Fibroblast of skin of scalp (primary cell): ENCODE results near the gene ADGB.
A peak's percentile ranks its signal among the peaks of the same experiment; 100 is the strongest.
"Not testable (repeated sequence)": the region's sequence is repeated elsewhere in the genome, so short reads cannot be mapped to it uniquely, and the experiment has no call there.

Experiments used
- DNase-seq: peaks from one replicate; pipeline ENCODE4 v3.0.0-alpha.2; 2013

The ADGB gene

GRCh38 chr6:146770275-146770964, 171.6 kb downstream of the ADGB start:
- DNase-seq, result no peak

GRCh38 chr6:146770965-146771735, 172.4 kb downstream of the ADGB start:
- no peak for DNase-seq

- no peak for DNase-seq
Measured at GRCh38 chr6:146775220-146775619, 176.4 kb downstream of the ADGB start.

GRCh38 chr6:146781836-146782235, 183.1 kb downstream of the ADGB start:
- DNase-seq, result no peak

- DNase-seq, result peak; percentile 47
Measured at GRCh38 chr6:146785001-146785585, 186.3 kb downstream of the ADGB start.

GRCh38 chr6:146787876-146788508, 189.2 kb downstream of the ADGB start:
- DNase-seq, result no peak

- DNase-seq, result no peak
Measured at GRCh38 chr6:146790561-146791091, 191.9 kb downstream of the ADGB start.

- no peak for DNase-seq
Measured at GRCh38 chr6:146791930-146792329, 193.2 kb downstream of the ADGB start.

GRCh38 chr6:146793218-146793617, 194.4 kb downstream of the ADGB start:
- DNase-seq, result not testable (repeated sequence)

GRCh38 chr6:146795479-146796133, 196.8 kb downstream of the ADGB start:
- DNase-seq, result no peak

- DNase-seq, result not testable (repeated sequence)
Measured at GRCh38 chr6:146803167-146803566, 204.4 kb downstream of the ADGB start.

GRCh38 chr6:146803601-146804000, 204.8 kb downstream of the ADGB start:
- DNase-seq, result no peak

- no peak for DNase-seq
Measured at GRCh38 chr6:146805546-146806325, 207.0 kb downstream of the ADGB start.

- not testable (repeated sequence) for DNase-seq
Measured at GRCh38 chr6:146809014-146809413, 210.2 kb downstream of the ADGB start.

GRCh38 chr6:146812811-146813321, 214.1 kb downstream of the ADGB start:
- peak; percentile 42 for DNase-seq

GRCh38 chr6:146813554-146813953, 214.8 kb downstream of the ADGB start:
- DNase-seq, result peak; percentile 16

GRCh38 chr6:146814148-146814750, 215.5 kb downstream of the ADGB start:
- no peak for DNase-seq

GRCh38 chr6:146815511-146816462, 217.0 kb downstream of the ADGB start:
- DNase-seq, result not testable (repeated sequence)

GRCh38 chr6:146819596-146820320, 221.0 kb downstream of the ADGB start:
- DNase-seq, result no peak
